Measurements from ENCODE around the gene ST6GAL1. TPM values are rescaled to one million over a fixed set of nuclear protein-coding genes. Genes with fewer than 3 reads are reported as not detected.
A peak's percentile ranks its signal among the peaks of the same experiment; 100 is the strongest.

ST6GAL1 gene
- total and polyA plus RNA-seq, 10 of the 15 experiments (the other 5 are each of a cell fraction or from before 2014, with no cell fraction given) = 74.2 to 248 (median 149) TPM

DNA sequence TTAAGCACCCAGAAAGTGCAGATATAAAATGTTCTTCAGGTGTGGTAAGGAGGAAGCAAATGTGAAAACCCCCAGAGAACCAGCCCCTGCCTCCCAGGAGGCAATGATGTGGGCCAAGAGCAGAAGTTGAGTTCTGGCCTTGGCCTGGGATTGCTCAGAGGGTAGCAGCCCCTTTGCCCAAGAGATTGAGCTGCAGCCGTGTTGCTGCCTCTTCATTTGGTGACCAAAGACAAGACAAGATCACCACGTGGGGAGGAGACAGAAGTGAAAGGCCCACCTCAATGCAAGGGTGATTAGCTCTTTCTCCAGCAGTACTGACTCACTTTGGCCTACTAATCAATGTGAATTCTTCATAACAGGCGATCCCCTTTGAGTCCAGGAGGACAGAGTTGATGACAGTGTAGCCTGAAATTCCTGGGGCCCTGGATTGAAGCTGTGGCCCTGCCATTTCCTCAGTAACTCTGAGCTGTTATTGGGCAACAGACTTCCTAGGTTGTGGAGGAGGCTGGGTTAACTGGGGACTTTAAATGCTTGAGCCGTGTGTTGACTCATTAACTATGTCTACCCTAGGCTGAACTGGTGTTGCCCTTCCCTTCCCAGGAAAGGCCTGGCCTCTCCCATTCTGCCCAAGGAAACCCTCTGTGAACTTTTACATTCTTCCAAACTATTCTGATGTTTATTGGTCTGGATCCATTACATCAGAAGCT, 86.5 kb downstream of the ST6GAL1 start (continued):
- TF ChIP-seq POLR2AphosphoS5 (IDR thresholded peaks at IDR 0.05; ENCODE audit: low read length) = peak; percentile 69
- peak; percentile 96 for TF ChIP-seq TCF7 (IDR thresholded peaks at IDR 0.05; ENCODE audit: borderline replicate concordance)
- 0 out of 2 replicates have a peak, but pooled peaks have one; percentile 35 for TF ChIP-seq TCF12 (IDR thresholded peaks at IDR 0.05; ENCODE audit: low read depth, low read length)
- no peak for TF ChIP-seq SREBF2 (IDR thresholded peaks at IDR 0.05; ENCODE audit: low read length)
- peak; percentile 39; the same call in 1 of the 2 replicates for TF ChIP-seq CREM (IDR thresholded peaks at IDR 0.05; ENCODE audit: low read depth)
- peak; percentile 69 for TF ChIP-seq EED (IDR thresholded peaks at IDR 0.05; ENCODE audit: low read depth)
- TF ChIP-seq ZNF592 (IDR thresholded peaks at IDR 0.05) = peak; percentile 2; the same call in 1 of the 2 replicates
- peak; percentile 50 for TF ChIP-seq BCL3 (IDR thresholded peaks at IDR 0.05; ENCODE audit: borderline replicate concordance, insufficient read depth, low read depth, low read length, poor library complexity, severe bottlenecking)
- 0 out of 2 replicates have a peak, but pooled peaks have one; percentile 22 for TF ChIP-seq ATF2 (IDR thresholded peaks at IDR 0.05; ENCODE audit: low read length)
- 0 out of 2 replicates have a peak, but pooled peaks have one; percentile 45 for TF ChIP-seq CBFB (IDR thresholded peaks at IDR 0.05; ENCODE audit: low read depth)
- TF ChIP-seq IRF4 (IDR thresholded peaks at IDR 0.05; ENCODE audit: low read depth, low read length) = 0 out of 2 replicates have a peak, but pooled peaks have one; percentile 46
- TF ChIP-seq NR2C2 (IDR thresholded peaks at IDR 0.05; ENCODE audit: borderline replicate concordance, control insufficient read depth, insufficient read length, low read depth) = no peak
- TF ChIP-seq ETV6 (conservative IDR thresholded peaks at IDR 0.05 in 1 of 2, IDR thresholded peaks at IDR 0.05 in 1 of 2; ENCODE audit: borderline replicate concordance in 1 of 2, low read depth in 1 of 2) = peak in 1 of 2 experiments; percentile 70; a peak in 1 of 4 replicates
- TF ChIP-seq, protein P1, sequence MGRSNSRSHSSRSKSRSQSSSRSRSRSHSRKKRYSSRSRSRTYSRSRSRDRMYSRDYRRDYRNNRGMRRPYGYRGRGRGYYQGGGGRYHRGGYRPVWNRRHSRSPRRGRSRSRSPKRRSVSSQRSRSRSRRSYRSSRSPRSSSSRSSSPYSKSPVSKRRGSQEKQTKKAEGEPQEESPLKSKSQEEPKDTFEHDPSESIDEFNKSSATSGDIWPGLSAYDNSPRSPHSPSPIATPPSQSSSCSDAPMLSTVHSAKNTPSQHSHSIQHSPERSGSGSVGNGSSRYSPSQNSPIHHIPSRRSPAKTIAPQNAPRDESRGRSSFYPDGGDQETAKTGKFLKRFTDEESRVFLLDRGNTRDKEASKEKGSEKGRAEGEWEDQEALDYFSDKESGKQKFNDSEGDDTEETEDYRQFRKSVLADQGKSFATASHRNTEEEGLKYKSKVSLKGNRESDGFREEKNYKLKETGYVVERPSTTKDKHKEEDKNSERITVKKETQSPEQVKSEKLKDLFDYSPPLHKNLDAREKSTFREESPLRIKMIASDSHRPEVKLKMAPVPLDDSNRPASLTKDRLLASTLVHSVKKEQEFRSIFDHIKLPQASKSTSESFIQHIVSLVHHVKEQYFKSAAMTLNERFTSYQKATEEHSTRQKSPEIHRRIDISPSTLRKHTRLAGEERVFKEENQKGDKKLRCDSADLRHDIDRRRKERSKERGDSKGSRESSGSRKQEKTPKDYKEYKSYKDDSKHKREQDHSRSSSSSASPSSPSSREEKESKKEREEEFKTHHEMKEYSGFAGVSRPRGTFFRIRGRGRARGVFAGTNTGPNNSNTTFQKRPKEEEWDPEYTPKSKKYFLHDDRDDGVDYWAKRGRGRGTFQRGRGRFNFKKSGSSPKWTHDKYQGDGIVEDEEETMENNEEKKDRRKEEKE (IDR thresholded peaks at IDR 0.05) = no peak
- TF ChIP-seq TAF1 (IDR thresholded peaks at IDR 0.05; ENCODE audit: borderline replicate concordance, low read depth, low read length) = no peak
- TF ChIP-seq ZBED1 (IDR thresholded peaks at IDR 0.05; ENCODE audit: borderline replicate concordance) = peak; percentile 31; the same call in 1 of the 2 replicates
- TF ChIP-seq RUNX3 (IDR thresholded peaks at IDR 0.05; ENCODE audit: low read length) = peak; percentile 90
- TF ChIP-seq BCL11A (IDR thresholded peaks at IDR 0.05; ENCODE audit: low read depth, low read length) = peak; percentile 62

All from GM12878 (cell line).